Measurements from ENCODE around the gene ATP2B3. TPM values are rescaled to one million over a fixed set of nuclear protein-coding genes. Genes with fewer than 3 reads are reported as not detected.

Gene ATP2B3
- total RNA-seq, 1 donor: not detected

DNA sequence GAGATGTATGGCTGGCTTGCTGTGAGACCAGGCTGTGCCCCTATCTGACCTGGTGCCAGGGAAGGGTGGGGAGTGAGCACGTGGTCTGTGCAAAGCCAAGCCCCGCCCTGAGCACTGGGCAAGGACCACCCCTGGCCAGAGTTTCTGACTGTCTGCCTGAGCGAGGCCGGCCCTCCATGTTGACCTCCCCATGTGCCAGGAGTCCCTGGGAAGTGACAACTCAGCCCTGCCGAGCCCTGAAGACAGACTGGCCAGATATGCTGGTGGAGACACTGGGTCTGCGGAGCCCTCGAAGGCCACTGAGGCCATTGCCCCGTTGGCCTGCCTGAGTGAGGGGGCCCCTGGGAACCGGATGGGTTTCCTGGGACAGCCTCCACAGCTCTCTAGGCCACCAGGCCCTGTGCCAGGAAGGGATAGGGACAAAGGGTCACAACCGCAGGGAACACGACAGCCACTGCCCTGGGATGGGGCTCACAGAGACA, 29.8 kb upstream of the ATP2B3 start:
- H3K4me3 ChIP-seq (ENCODE audit: low read depth, low read length): no peak overlapping the region
- no peak for DNase-seq (ENCODE audit: low read depth)
- no peak for TF ChIP-seq CTCF (IDR thresholded peaks at IDR 0.05; ENCODE audit: insufficient read depth, low read depth, low read length)

DNA sequence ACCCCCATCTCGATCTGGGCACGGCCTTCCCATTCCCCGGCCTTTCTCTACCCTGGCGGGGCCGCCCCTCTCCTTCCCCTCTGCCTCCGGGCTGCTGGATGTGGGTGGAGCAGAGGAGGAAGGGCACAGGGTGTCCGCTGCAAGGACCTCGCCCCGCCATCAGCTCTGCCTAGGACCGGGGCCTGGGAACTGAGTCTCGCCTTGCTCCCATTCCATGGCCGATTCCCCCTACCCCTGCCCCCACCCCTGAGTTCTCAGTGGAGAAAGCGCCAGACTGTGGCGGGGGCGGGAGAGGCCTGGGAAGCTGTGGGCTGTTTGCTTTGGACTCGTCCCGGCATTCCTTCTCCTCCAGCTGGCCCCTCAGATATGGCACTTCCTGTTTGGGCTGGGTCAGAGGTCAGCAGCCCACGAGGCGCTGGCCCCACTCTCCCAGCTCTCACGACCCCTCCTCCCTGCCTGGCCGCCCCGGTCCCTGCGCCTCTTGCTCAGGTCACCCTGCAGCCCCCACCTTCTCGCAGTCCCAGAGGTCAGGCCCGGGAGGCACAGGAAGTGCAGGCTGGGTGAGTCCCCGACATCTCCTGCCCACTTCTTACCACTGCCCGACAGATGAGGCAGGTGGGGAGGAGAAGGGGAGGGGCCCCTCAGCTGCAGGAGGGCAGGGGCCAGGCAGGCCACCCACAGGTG, 29.1 kb upstream of the ATP2B3 start:
- DNase-seq (ENCODE audit: low read depth): peak; percentile 52
- no peak for TF ChIP-seq CTCF (IDR thresholded peaks at IDR 0.05; ENCODE audit: insufficient read depth, low read depth, low read length)
- no peak overlapping the region for H3K4me3 ChIP-seq (ENCODE audit: low read depth, low read length)

DNA sequence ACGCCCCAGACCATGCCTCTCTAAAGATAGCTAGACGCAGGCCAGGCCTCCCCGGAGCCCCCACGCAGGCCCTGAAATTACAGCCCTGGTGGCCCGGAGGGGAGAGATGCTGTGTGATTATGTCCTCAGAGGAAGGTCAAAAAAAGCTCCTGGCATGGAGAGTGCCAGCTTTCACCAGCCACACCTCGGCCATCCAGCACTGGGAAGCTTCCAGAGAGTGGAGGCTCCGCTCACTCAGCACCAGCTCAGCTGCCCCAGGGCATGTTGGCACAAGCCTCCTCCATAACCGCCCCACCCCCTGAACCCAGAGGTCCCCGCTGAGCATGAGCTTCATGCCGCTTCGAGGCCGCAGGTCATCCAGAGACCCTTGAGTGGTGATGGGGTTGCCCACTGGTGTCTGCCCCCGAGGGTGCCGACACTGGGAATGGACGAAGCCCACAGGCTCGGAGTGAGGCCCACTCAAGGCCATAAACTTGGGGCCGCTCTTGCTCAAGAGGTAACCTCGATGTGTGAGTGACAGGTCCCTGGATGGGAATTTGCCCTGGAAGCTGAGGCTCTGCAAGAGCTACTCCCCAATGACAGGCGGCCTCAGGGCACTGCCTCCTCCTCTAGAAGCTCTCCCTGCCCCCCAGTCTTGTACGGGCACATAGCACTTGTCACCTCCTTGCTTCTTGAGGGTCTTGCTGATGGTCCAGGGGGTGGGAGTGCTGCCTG, 27.1 kb upstream of the ATP2B3 start:
- no peak overlapping the region for H3K4me3 ChIP-seq (ENCODE audit: low read depth, low read length)
- no peak for TF ChIP-seq CTCF (IDR thresholded peaks at IDR 0.05; ENCODE audit: insufficient read depth, low read depth, low read length)

DNA sequence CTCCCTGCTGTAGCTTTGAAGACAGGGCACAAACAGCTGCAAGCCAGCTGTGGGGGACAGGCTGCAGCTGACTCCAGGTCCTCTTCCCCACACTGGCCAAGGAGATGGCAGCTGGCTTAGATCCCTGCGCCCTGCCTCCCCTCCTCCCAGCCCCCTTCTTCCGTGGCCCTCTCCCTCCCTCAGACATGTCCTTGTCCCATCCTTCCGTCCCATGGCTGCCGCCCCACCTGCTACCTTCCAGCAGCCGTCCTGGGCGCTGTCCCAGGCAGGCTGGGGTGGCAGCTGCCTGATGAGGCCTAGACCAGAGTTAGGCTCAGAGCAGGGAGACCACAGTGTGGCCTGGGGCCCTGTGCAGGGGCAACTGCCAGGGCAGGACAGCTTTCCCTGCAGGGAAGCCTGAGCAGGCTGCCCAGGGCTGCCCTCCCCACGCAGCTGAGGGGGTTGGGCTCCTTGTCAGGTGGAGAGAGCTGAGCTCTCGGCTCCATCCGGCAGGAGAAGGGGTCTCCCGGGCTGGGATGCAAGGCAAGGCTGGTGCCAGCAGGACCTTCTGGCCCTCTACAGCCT, 26.0 kb upstream of the ATP2B3 start:
- DNase-seq (ENCODE audit: low read depth): no peak
- no peak for TF ChIP-seq CTCF (IDR thresholded peaks at IDR 0.05; ENCODE audit: insufficient read depth, low read depth, low read length)
- H3K4me3 ChIP-seq (ENCODE audit: low read depth, low read length): no peak overlapping the region

More for the DNA sequence above, 27.1 kb upstream of the ATP2B3 start:
- DNase-seq (ENCODE audit: low read depth): no peak

- no peak for DNase-seq (ENCODE audit: low read depth)
- TF ChIP-seq CTCF (IDR thresholded peaks at IDR 0.05; ENCODE audit: insufficient read depth, low read depth, low read length): no peak
Measured at GRCh38 chrX:153491918-153492317, 25.5 kb upstream of the ATP2B3 start.

GRCh38 chrX:153492543-153492942, 24.9 kb upstream of the ATP2B3 start:
- no peak for DNase-seq (ENCODE audit: low read depth)
- no peak overlapping the region for H3K4me3 ChIP-seq (ENCODE audit: low read depth, low read length)
- no peak for TF ChIP-seq CTCF (IDR thresholded peaks at IDR 0.05; ENCODE audit: insufficient read depth, low read depth, low read length)

More at GRCh38 chrX:153491918-153492317, 25.5 kb upstream of the ATP2B3 start:
- H3K4me3 ChIP-seq (ENCODE audit: low read depth, low read length): no peak overlapping the region
